Spleen (tissue), 7 donors: ENCODE data around the gene HIPK2.

ENCODE experiments used
- POLR2A ChIP-seq, 3 donors: fragments of 450-650 bp; IDR thresholded peaks; one replicate each; pipeline ENCODE4 v1.5.1; 2017; ENCODE audit warnings: antibody characterized with exemption in 3 of 3, mild to moderate bottlenecking in 1 of 3
- TF ChIP-seq, protein P1 (sequence below), 11 experiments: fragments of 200-600 bp in 7 of 11; fragments of 450-650 bp in 4 of 11; sonication (generic) in 4 of 11; IDR thresholded peaks in 8 of 11; conservative IDR thresholded peaks in 3 of 11; 1 replicate in 7 of 11; 2 replicates in 4 of 11; pipeline versions ENCODE4 v1.4.0 to v1.8.0; 2016 to 2021; ENCODE audit warnings: antibody characterized with exemption in 11 of 11, inconsistent platforms in 4 of 11, mild to moderate bottlenecking in 1 of 11
- donor health status: DM: no; HTN: no; CAD: no; lungs with moderate emphysema.
- donor health status: DM: no; HTN: no; CAD: no.
- donor health status: DM: no; HTN: no; CAD: no.

DNA sequence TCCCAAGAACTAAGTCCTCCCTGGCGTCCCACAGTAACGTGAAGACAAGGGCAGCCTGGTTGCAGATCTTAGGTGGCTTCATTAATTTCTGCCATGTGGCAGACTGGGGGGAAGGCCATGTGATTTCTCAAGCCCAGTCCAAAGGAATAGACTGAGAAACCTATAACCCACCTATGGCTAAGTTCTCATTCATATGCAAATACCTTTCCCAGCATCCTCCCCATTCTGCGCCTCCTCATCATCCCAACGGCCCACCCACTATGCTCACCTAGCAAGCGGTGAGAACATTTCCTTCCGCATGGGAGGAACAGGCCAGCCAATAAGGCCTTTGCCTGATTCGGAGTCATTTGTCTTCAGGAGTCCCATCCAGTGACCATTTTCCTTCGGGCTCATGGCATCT, 262.5 kb downstream of the HIPK2 start:
- no peak for TF ChIP-seq POLR2A (IDR thresholded peaks at IDR 0.05)
- TF ChIP-seq, protein P1, sequence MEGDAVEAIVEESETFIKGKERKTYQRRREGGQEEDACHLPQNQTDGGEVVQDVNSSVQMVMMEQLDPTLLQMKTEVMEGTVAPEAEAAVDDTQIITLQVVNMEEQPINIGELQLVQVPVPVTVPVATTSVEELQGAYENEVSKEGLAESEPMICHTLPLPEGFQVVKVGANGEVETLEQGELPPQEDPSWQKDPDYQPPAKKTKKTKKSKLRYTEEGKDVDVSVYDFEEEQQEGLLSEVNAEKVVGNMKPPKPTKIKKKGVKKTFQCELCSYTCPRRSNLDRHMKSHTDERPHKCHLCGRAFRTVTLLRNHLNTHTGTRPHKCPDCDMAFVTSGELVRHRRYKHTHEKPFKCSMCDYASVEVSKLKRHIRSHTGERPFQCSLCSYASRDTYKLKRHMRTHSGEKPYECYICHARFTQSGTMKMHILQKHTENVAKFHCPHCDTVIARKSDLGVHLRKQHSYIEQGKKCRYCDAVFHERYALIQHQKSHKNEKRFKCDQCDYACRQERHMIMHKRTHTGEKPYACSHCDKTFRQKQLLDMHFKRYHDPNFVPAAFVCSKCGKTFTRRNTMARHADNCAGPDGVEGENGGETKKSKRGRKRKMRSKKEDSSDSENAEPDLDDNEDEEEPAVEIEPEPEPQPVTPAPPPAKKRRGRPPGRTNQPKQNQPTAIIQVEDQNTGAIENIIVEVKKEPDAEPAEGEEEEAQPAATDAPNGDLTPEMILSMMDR (IDR thresholded peaks at IDR 0.05 in 8 of 11, conservative IDR thresholded peaks at IDR 0.05 in 3 of 11) = no peak
